A549 (cell line): ENCODE results near the gene ELL3. TPM values are rescaled to one million over a fixed set of nuclear protein-coding genes. Genes with fewer than 3 reads are reported as not detected.

Source experiments
- ATAC-seq, 2 experiments: fragments of 200-7000 bp in 1 of 2; fragments of >200 bp in 1 of 2; cut with Nextera tagmentation in 1 of 2; cut with Tn5 transposase in 1 of 2; 3 replicates each; pipeline versions ENCODE4 v1.8.0 to v1.9.1; 2018 to 2020; ENCODE audit warnings: mild to moderate bottlenecking in 1 of 2, moderate library complexity in 1 of 2
- CTCF ChIA-PET: fragments of 300-600 bp; sonication (Branson Sonifier 250); formaldehyde crosslinking; extraction: SDS; loops from one replicate; lab custom pipeline; 2021; ENCODE audit warnings: antibody characterized with exemption, inconsistent platforms; lab: Yijun Ruan, JAX
- POLR2A ChIA-PET: fragments of 350-600 bp; formaldehyde crosslinking; extraction: SDS; loops from one replicate; lab custom pipeline; 2021; ENCODE audit warnings: antibody characterized with exemption, inconsistent platforms; lab: Yijun Ruan, JAX
- DNase-seq, 2 experiments: peaks; one replicate each; pipeline versions ENCODE4 v3.0.0 to v3.0.0-alpha.2; 2011 to 2016; ENCODE audit warnings: low read depth in 1 of 2, low spot score in 1 of 2
- FAIRE-seq: peaks from 2 replicates; lab custom pipeline; 2011; peaks lifted over from hg19 to GRCh38; lab: Jason Lieb, UNC
- H3K27ac ChIP-seq, 2 experiments: fragments of >200 bp; sonication (Bioruptor Twin); formaldehyde crosslinking; 3 replicates each; pipeline ENCODE4 v1.5.1; 2016 to 2017
- H3K4me1 ChIP-seq: fragments of >200 bp; sonication (Bioruptor Twin); formaldehyde crosslinking; 3 replicates; pipeline ENCODE4 v1.6.1; 2016
- H3K4me2 ChIP-seq: fragments of >200 bp; sonication (Bioruptor Twin); formaldehyde crosslinking; 3 replicates; pipeline ENCODE4 v1.6.1; 2016
- H3K4me3 ChIP-seq: fragments of >200 bp; sonication (Bioruptor Twin); formaldehyde crosslinking; 3 replicates; pipeline ENCODE4 v1.5.1; 2016
- H3K9me3 ChIP-seq: fragments of >200 bp; sonication (Bioruptor Twin); formaldehyde crosslinking; 3 replicates; pipeline ENCODE4 v1.6.1; 2016
- ATOH8 ChIP-seq: fragments of 250-450 bp; sonication (Bioruptor Pico); IDR thresholded peaks from 2 replicates; pipeline ENCODE4 v1.5.0; 2020; ENCODE audit warnings: low read depth, mild to moderate bottlenecking, moderate library complexity
- CBX2 ChIP-seq: fragments of 200-600 bp; sonication (generic); IDR thresholded peaks from 2 replicates; pipeline ENCODE4 v1.6.1; 2016; ENCODE audit warnings: low read depth, mild to moderate bottlenecking, borderline replicate concordance
- CHD2 ChIP-seq: fragments of 150-350 bp; IDR thresholded peaks from 2 replicates; pipeline ENCODE4 v1.6.1; 2014; ENCODE audit warnings: low read length; ENCODE audit not compliant: partially characterized antibody
- CHD4 ChIP-seq: fragments of 200-600 bp; sonication (generic); IDR thresholded peaks from 2 replicates; pipeline ENCODE4 v1.6.1; 2016; ENCODE audit warnings: antibody characterized with exemption, mild to moderate bottlenecking, borderline replicate concordance
- EP300 ChIP-seq, 2 experiments: fragments of >200 bp; sonication (Bioruptor Twin); formaldehyde crosslinking; IDR thresholded peaks; 2 replicates in 1 of 2; 3 replicates in 1 of 2; pipeline ENCODE4 v1.6.1; 2016 to 2017
- FOSL2 ChIP-seq, 2 experiments: fragments of 450-650 bp in 1 of 2; fragments of >200 bp in 1 of 2; sonication (Bioruptor Twin) in 1 of 2; formaldehyde crosslinking; IDR thresholded peaks; 2 replicates each; pipeline versions ENCODE4 v1.5.0 to v1.6.1; 2016 to 2020; ENCODE audit warnings: mild to moderate bottlenecking in 1 of 2, moderate library complexity in 1 of 2
- GATA3 ChIP-seq: IDR thresholded peaks from 2 replicates; pipeline ENCODE4 v1.6.1; 2012; ENCODE audit warnings: borderline replicate concordance
- HEYL ChIP-seq: fragments of 250-450 bp; sonication (Bioruptor Pico); IDR thresholded peaks from 2 replicates; pipeline ENCODE4 v1.8.0; 2021; ENCODE audit warnings: mild to moderate bottlenecking, moderate library complexity
- HMGXB4 ChIP-seq: fragments of 250-450 bp; sonication (Bioruptor Pico); IDR thresholded peaks from 2 replicates; pipeline ENCODE4 v1.5.0; 2021; ENCODE audit warnings: mild to moderate bottlenecking, moderate library complexity, borderline replicate concordance
- HOXA7 ChIP-seq: fragments of 250-450 bp; sonication (Bioruptor Pico); IDR thresholded peaks from 2 replicates; pipeline ENCODE4 v1.5.0; 2020; ENCODE audit warnings: mild to moderate bottlenecking, moderate library complexity
- KDM1A ChIP-seq: fragments of 200-600 bp; sonication (generic); IDR thresholded peaks from 2 replicates; pipeline ENCODE4 v1.6.1; 2016; ENCODE audit warnings: low read depth, mild to moderate bottlenecking
- KDM5A ChIP-seq: fragments of 200-600 bp; sonication (generic); IDR thresholded peaks from 2 replicates; pipeline ENCODE4 v1.6.1; 2016; ENCODE audit warnings: antibody characterized with exemption, mild to moderate bottlenecking
- MAZ ChIP-seq: fragments of 150-350 bp; IDR thresholded peaks from 2 replicates; pipeline ENCODE4 v1.6.1; 2014; ENCODE audit warnings: antibody characterized with exemption, low read depth, low read length, borderline replicate concordance
- PHF8 ChIP-seq: fragments of 200-600 bp; sonication (generic); IDR thresholded peaks from 2 replicates; pipeline ENCODE4 v1.6.1; 2016; ENCODE audit warnings: low read depth, mild to moderate bottlenecking, antibody characterized with exemption, moderate library complexity, borderline replicate concordance
- RAD21 ChIP-seq, 2 experiments: fragments of >200 bp in 1 of 2; sonication (Bioruptor Twin) in 1 of 2; formaldehyde crosslinking in 1 of 2; IDR thresholded peaks in 1 of 2; conservative IDR thresholded peaks in 1 of 2; 2 replicates in 1 of 2; 3 replicates in 1 of 2; pipeline ENCODE4 v1.6.1; 2012 to 2018; ENCODE audit warnings: inconsistent platforms in 1 of 2
- RCOR1 ChIP-seq: fragments of 150-350 bp; IDR thresholded peaks from 2 replicates; pipeline ENCODE4 v1.6.1; 2014; ENCODE audit warnings: antibody characterized with exemption, low read length, low read depth
- SMC3 ChIP-seq: fragments of >200 bp; sonication (Bioruptor Twin); formaldehyde crosslinking; IDR thresholded peaks from 3 replicates; pipeline ENCODE4 v1.6.1; 2018; ENCODE audit warnings: inconsistent platforms
- USF2 ChIP-seq: fragments of 450-650 bp; IDR thresholded peaks from 2 replicates; pipeline ENCODE4 v1.6.1; 2014; ENCODE audit warnings: antibody characterized with exemption
- ZFP36 ChIP-seq: fragments of 450-650 bp; IDR thresholded peaks from 2 replicates; pipeline ENCODE4 v1.6.1; 2014; ENCODE audit warnings: borderline replicate concordance; ENCODE audit not compliant: partially characterized antibody
- WGBS: methylation state at CpG from one replicate; pipeline ENCODE4 v1.1.6; 2017; ENCODE audit errors: missing lambda C conversion rate; 5-methylcytosine and 5-hydroxymethylcytosine counted together
- polyA plus RNA-seq, 4 experiments: library from polyadenylated mRNA; depleted of rRNA in 3 of 4; stranded (reverse); fragments of >200 nt; fragmentation: RNase III in 1 of 4; extraction: RNeasy Plus Mini Kit Qiagen cat#74134 plus additional on column Dnase treatment in 1 of 4; gene quantifications; 2 replicates in 3 of 4; 3 replicates in 1 of 4; pipeline ENCODE4 v1.2.3, GENCODE V29; 2011 to 2017

The ELL3 gene
- polyA plus RNA-seq, 2 of the 4 experiments (the other 2 are of a cell fraction): 1.4 to 2.1 TPM

- TF ChIP-seq HOXA7 (CRISPR knock-in tag) (no peak), PHF8 (no peak), RCOR1 (no peak), CHD4 (no peak), USF2 (no peak)
Measured at GRCh38 chr15:43796566-43796965, 19.8 kb upstream of the ELL3 start (continued).

- ATAC-seq: no peak
- TF ChIP-seq KDM5A: no peak
- no peak for TF ChIP-seq EP300 (IDR thresholded peaks at IDR 0.05)
- TF ChIP-seq SMC3: no peak
- TF ChIP-seq CBX2: no peak
- TF ChIP-seq HMGXB4 (CRISPR knock-in tag): no peak
- TF ChIP-seq MAZ: no peak
- TF ChIP-seq FOSL2 (IDR thresholded peaks at IDR 0.05): no peak
- TF ChIP-seq FOSL2 (CRISPR knock-in tag; IDR thresholded peaks at IDR 0.05): no peak
- TF ChIP-seq HEYL (CRISPR knock-in tag): no peak
- TF ChIP-seq KDM1A: no peak
- no peak for TF ChIP-seq ATOH8 (CRISPR knock-in tag)
- TF ChIP-seq ZFP36: no peak
- no peak for TF ChIP-seq RAD21 (conservative IDR thresholded peaks at IDR 0.05 in 1 of 2, IDR thresholded peaks at IDR 0.05 in 1 of 2)
- TF ChIP-seq CHD2: no peak
- DNase-seq: no peak
- H3K4me3 ChIP-seq: no peak overlapping the region
- peaks cover 32% of the 10 kb centered on the region; the same call in 2 of the 3 replicates for H3K4me1 ChIP-seq
- no peak for FAIRE-seq
- H3K9me3 ChIP-seq: no peaks in the 10 kb centered on the region
- CTCF ChIA-PET: interaction anchor here (3.3 kb wide), 1 partner anchor 19 kb away, joined by 11 read pairs; the partner anchor contains the start of gene ELL3
- POLR2A ChIA-PET: interaction anchor here (0.6 to 2.3 kb wide), 2 partner anchors 29 to 226 kb away, joined by 4 to 5 read pairs; partner anchors contain the start of gene MFAP1
- H3K27ac ChIP-seq: no peak overlapping the region
- no peak overlapping the region for H3K4me2 ChIP-seq
Measured at GRCh38 chr15:43795997-43796396, 19.2 kb upstream of the ELL3 start.

GRCh38 chr15:43795197-43795596, 18.4 kb upstream of the ELL3 start:
- no peak for FAIRE-seq
- no peak for TF ChIP-seq GATA3
- no peak for TF ChIP-seq RCOR1
- Histone ChIP-seq H3K9me3 (no peaks in the 10 kb centered on the region), H3K27ac (no peak overlapping the region), H3K4me2 (no peak overlapping the region), H3K4me1 (peaks cover 31% of the 10 kb centered on the region; the same call in 2 of the 3 replicates), H3K4me3 (no peak overlapping the region)
- 96% methylated on average over 2 of the region's 2 CpGs for WGBS
- no peak for DNase-seq
- CTCF ChIA-PET: interaction anchor here (0.7 to 3.3 kb wide), 4 partner anchors 11 to 40 kb away, joined by 3 to 11 read pairs (median 4); partner anchors contain the start of gene ELL3
- ATAC-seq: no peak
- POLR2A ChIA-PET: interaction anchor here (0.6 to 0.9 kb wide), 2 partner anchors 27 to 30 kb away, joined by 3 to 6 read pairs; partner anchors contain the start of gene MFAP1
